Prostate gland (tissue), 2 donors: ENCODE measurements around the gene BST1. TPM values are rescaled to one million over a fixed set of nuclear protein-coding genes. Genes with fewer than 3 reads are reported as not detected.

Source experiments
- DNase-seq: peaks from one replicate; pipeline ENCODE4 v3.0.0-alpha.2; 2019; ENCODE audit warnings: low spot score
- H3K27ac ChIP-seq, 2 donors: fragments of 200-600 bp; sonication (generic); 2 replicates each; pipeline ENCODE4 v1.5.1; 2017 to 2019
- H3K27me3 ChIP-seq: fragments of 200-600 bp; sonication (generic); replicated peaks from 2 replicates; pipeline ENCODE4 v1.5.1; 2019; ENCODE audit not compliant: insufficient read depth
- H3K36me3 ChIP-seq, 2 donors: fragments of 200-600 bp; sonication (generic); 1 replicate in 1 of 2; 2 replicates in 1 of 2; pipeline versions ENCODE4 v1.5.1 to v1.8.1; 2017 to 2019
- H3K4me1 ChIP-seq: fragments of 200-600 bp; sonication (generic); replicated peaks from 2 replicates; pipeline ENCODE4 v1.5.1; 2019
- H3K4me3 ChIP-seq, 2 donors: fragments of 200-600 bp; sonication (generic); 2 replicates each; pipeline ENCODE4 v1.5.1; 2017 to 2019
- H3K9me3 ChIP-seq: fragments of 200-600 bp; sonication (generic); 2 replicates; pipeline ENCODE4 v1.5.1; 2017
- CTCF ChIP-seq, 4 experiments: fragments of 200-600 bp in 2 of 4; fragments of 450-650 bp in 2 of 4; sonication (generic) in 2 of 4; IDR thresholded peaks; 1 replicate in 3 of 4; 2 replicates in 1 of 4; pipeline ENCODE4 v1.5.1; 2016 to 2019; ENCODE audit warnings: antibody characterized with exemption in 4 of 4, mild to moderate bottlenecking in 2 of 4, moderate library complexity in 2 of 4
- POLR2A ChIP-seq: fragments of 450-650 bp; IDR thresholded peaks from one replicate; pipeline ENCODE4 v1.6.1; 2016; ENCODE audit warnings: antibody characterized with exemption, mild to moderate bottlenecking
- POLR2AphosphoS5 ChIP-seq: sonication (generic); formaldehyde crosslinking; IDR thresholded peaks from one replicate; pipeline ENCODE4 v1.6.1; 2017; ENCODE audit warnings: antibody characterized with exemption
- WGBS: methylation state at CpG from one replicate; pipeline ENCODE4 v1.1.5; 2018; 5-methylcytosine and 5-hydroxymethylcytosine counted together
- intact Hi-C: fragments of 100-400 bp; cut with DNase I; formaldehyde crosslinking; loops from one replicate; pipeline ENCODE4 v1.14.2; 2022
- total RNA-seq, 2 donors: library from RNA; depleted of rRNA; stranded (reverse); fragments of >200 nt; gene quantifications; one replicate each; pipeline ENCODE4 v1.1.0, GENCODE V29; 2016

The BST1 gene
- total RNA-seq, 2 donors from 2014 or later: 1.1 to 2.3 TPM

GRCh38 chr4:15718465-15718864 lies 15.6 kb downstream of the BST1 start:
- no peak overlapping the region for H3K27ac ChIP-seq
- no peaks in the 10 kb centered on the region for H3K9me3 ChIP-seq
- H3K36me3 ChIP-seq: no peaks in the 10 kb centered on the region
- H3K4me3 ChIP-seq: no peak overlapping the region
- DNase-seq: no peak
- intact Hi-C loops: no loop called here
- H3K4me1 ChIP-seq: no peaks in the 10 kb centered on the region
- 93% methylated on average over 5 of the region's 5 CpGs for WGBS
- H3K27me3 ChIP-seq: no peaks in the 10 kb centered on the region
- no peak for TF ChIP-seq CTCF (IDR thresholded peaks at IDR 0.05)
- no peak for TF ChIP-seq POLR2A
- TF ChIP-seq POLR2AphosphoS5: no peak

- no peaks in the 10 kb centered on the region for H3K36me3 ChIP-seq
- H3K4me3 ChIP-seq: no peak overlapping the region
- H3K27ac ChIP-seq: no peak overlapping the region
- no peak for DNase-seq
- TF ChIP-seq CTCF (IDR thresholded peaks at IDR 0.05) (no peak), POLR2AphosphoS5 (no peak), POLR2A (no peak)
- 95% methylated on average over 7 of the region's 7 CpGs for WGBS
- no peaks in the 10 kb centered on the region for H3K27me3 ChIP-seq
- H3K9me3 ChIP-seq: no peaks in the 10 kb centered on the region
- intact Hi-C loops: no loop called here
- no peaks in the 10 kb centered on the region for H3K4me1 ChIP-seq
Measured at GRCh38 chr4:15718959-15719358, 16.1 kb downstream of the BST1 start.

- no peak for DNase-seq
- Histone ChIP-seq H3K27me3 (no peaks in the 10 kb centered on the region), H3K27ac (no peak overlapping the region), H3K36me3 (no peaks in the 10 kb centered on the region), H3K4me3 (no peak overlapping the region), H3K4me1 (no peaks in the 10 kb centered on the region), H3K9me3 (no peaks in the 10 kb centered on the region)
- TF ChIP-seq POLR2AphosphoS5 (no peak), POLR2A (no peak), CTCF (IDR thresholded peaks at IDR 0.05) (no peak)
- 77% methylated on average over 4 of the region's 4 CpGs for WGBS
- intact Hi-C loops: no loop called here
Measured at GRCh38 chr4:15719506-15719905, 16.6 kb downstream of the BST1 start.

- intact Hi-C loops: no loop called here
- H3K27me3 ChIP-seq: no peaks in the 10 kb centered on the region
- no peaks in the 10 kb centered on the region for H3K4me1 ChIP-seq
- no peak for TF ChIP-seq CTCF (IDR thresholded peaks at IDR 0.05)
- no peak for TF ChIP-seq POLR2AphosphoS5
- TF ChIP-seq POLR2A: no peak
- WGBS: 60% methylated on average over 2 of the region's 2 CpGs
- H3K9me3 ChIP-seq: no peaks in the 10 kb centered on the region
- H3K36me3 ChIP-seq: no peaks in the 10 kb centered on the region
- H3K27ac ChIP-seq: no peak overlapping the region
- no peak for DNase-seq
- H3K4me3 ChIP-seq: no peak overlapping the region
Measured at GRCh38 chr4:15720851-15721250, 18.0 kb downstream of the BST1 start.

- H3K4me3 ChIP-seq: no peak overlapping the region
- H3K9me3 ChIP-seq: no peaks in the 10 kb centered on the region
- 14% methylated on average over 4 of the region's 4 CpGs for WGBS
- no peaks in the 10 kb centered on the region for H3K4me1 ChIP-seq
- no peaks in the 10 kb centered on the region for H3K36me3 ChIP-seq
- no peak for DNase-seq
- intact Hi-C loops: loop anchor here (5.0 kb wide), 1 partner anchor 248 kb away; no protein-coding TSS in a partner anchor
- TF ChIP-seq POLR2A (no peak), POLR2AphosphoS5 (peak; percentile 29), CTCF (IDR thresholded peaks at IDR 0.05) (no peak)
- no peak overlapping the region for H3K27ac ChIP-seq
- H3K27me3 ChIP-seq: no peaks in the 10 kb centered on the region
Measured at GRCh38 chr4:15725608-15726007, 22.7 kb downstream of the BST1 start.
